SKM-1 treated with dmso at 0.1 percent for 144 hours (cell line): ENCODE measurements around the gene IFT81.
"Not testable (repeated sequence)": the region's sequence is repeated elsewhere in the genome, so short reads cannot be mapped to it uniquely, and the experiment has no call there.

Experiments
- DNase-seq: peaks from one replicate; lab custom pipeline; 2025; ENCODE audit not compliant: unreplicated experiment; lab: John Stamatoyannopoulos, UW

Gene IFT81

GRCh38 chr12:110243227-110243626 lies 119.1 kb downstream of the IFT81 start:
- no peak for DNase-seq

- DNase-seq, result no peak
Observed at GRCh38 chr12:110244372-110244771, 120.2 kb downstream of the IFT81 start.

GRCh38 chr12:110244829-110245228 lies 120.7 kb downstream of the IFT81 start:
- DNase-seq, result no peak

- DNase-seq, result peak; percentile 14
Observed at GRCh38 chr12:110245369-110245772, 121.2 kb downstream of the IFT81 start.

- no peak for DNase-seq
Observed at GRCh38 chr12:110246636-110247339, 122.6 kb downstream of the IFT81 start.

- no peak for DNase-seq
Observed at GRCh38 chr12:110247340-110248095, 123.4 kb downstream of the IFT81 start.

- no peak for DNase-seq
Observed at GRCh38 chr12:110248096-110248447, 123.9 kb downstream of the IFT81 start.

GRCh38 chr12:110249105-110249504 lies 124.9 kb downstream of the IFT81 start:
- no peak for DNase-seq

GRCh38 chr12:110249716-110250225 lies 125.6 kb downstream of the IFT81 start:
- peak; percentile 9 for DNase-seq

- no peak for DNase-seq
Observed at GRCh38 chr12:110251381-110251780, 127.2 kb downstream of the IFT81 start.

- no peak for DNase-seq
Observed at GRCh38 chr12:110252716-110253115, 128.6 kb downstream of the IFT81 start.

GRCh38 chr12:110253176-110253575 lies 129.0 kb downstream of the IFT81 start:
- DNase-seq, result no peak

GRCh38 chr12:110254971-110255540 lies 130.9 kb downstream of the IFT81 start:
- DNase-seq, result no peak

- DNase-seq, result not testable (repeated sequence)
Observed at GRCh38 chr12:110255890-110256456, 131.8 kb downstream of the IFT81 start.

- peak; percentile 74 for DNase-seq
Observed at GRCh38 chr12:110256780-110257431, 132.7 kb downstream of the IFT81 start.

- DNase-seq, result no peak
Observed at GRCh38 chr12:110258466-110258865, 134.3 kb downstream of the IFT81 start.

- DNase-seq, result no peak
Observed at GRCh38 chr12:110262442-110263388, 138.6 kb downstream of the IFT81 start.

- no peak for DNase-seq
Observed at GRCh38 chr12:110266381-110266960, 142.3 kb downstream of the IFT81 start.

- no peak for DNase-seq
Observed at GRCh38 chr12:110266980-110267620, 142.9 kb downstream of the IFT81 start.
